HEK293T (cell line): ENCODE results near the gene TFDP1.
"Not testable (repeated sequence)": the region's sequence is repeated elsewhere in the genome, so short reads cannot be mapped to it uniquely, and the experiment has no call there.

Experiments
- BHLHE40 ChIP-seq: fragments of 450-650 bp; IDR thresholded peaks from 2 replicates; pipeline ENCODE4 v1.6.1; 2016; ENCODE audit warnings: mild to moderate bottlenecking, moderate library complexity, borderline replicate concordance
- FOXA1 ChIP-seq: fragments of 450-650 bp; IDR thresholded peaks from 2 replicates; pipeline ENCODE4 v1.6.1; 2016; ENCODE audit warnings: mild to moderate bottlenecking
- FOXK2 ChIP-seq: fragments of 450-650 bp; IDR thresholded peaks from 2 replicates; pipeline ENCODE4 v1.6.1; 2016; ENCODE audit warnings: mild to moderate bottlenecking
- HDGF ChIP-seq: fragments of 450-650 bp; IDR thresholded peaks from 2 replicates; pipeline ENCODE4 v1.6.1; 2017; ENCODE audit warnings: antibody characterized with exemption, borderline replicate concordance
- SP1 ChIP-seq: fragments of 450-650 bp; IDR thresholded peaks from 2 replicates; pipeline ENCODE4 v1.6.1; 2017
- TARDBP ChIP-seq: fragments of 450-650 bp; IDR thresholded peaks from 2 replicates; pipeline ENCODE4 v1.6.1; 2016

GRCh38 chr13:113621986-113622550 lies 37.5 kb downstream of the TFDP1 start:
- TF ChIP-seq SP1, HDGF, FOXK2, BHLHE40, TARDBP, FOXA1: not testable (repeated sequence)
